HCT116 (cell line): ENCODE measurements around the gene LYST. TPM values are rescaled to one million over a fixed set of nuclear protein-coding genes. Genes with fewer than 3 reads are reported as not detected.
A peak's percentile ranks its signal among the peaks of the same experiment; 100 is the strongest.

ENCODE experiments used
- ATAC-seq: fragments of 200-7000 bp; cut with Tn5 transposase; 2 replicates; pipeline ENCODE4 v1.9.1; 2020; ENCODE audit warnings: mild to moderate bottlenecking, moderate library complexity
- BruUV-seq: library from RNA; stranded (reverse); fragments of 400-500 nt; replicated peaks from 2 replicates; lab custom pipeline; 2021; lab: Mats Ljungman, UMichigan
- CTCF ChIA-PET: fragments of 300-600 bp; sonication (Branson Sonifier 250); formaldehyde crosslinking; loops from one replicate; lab custom pipeline; 2021; ENCODE audit warnings: antibody characterized with exemption; lab: Charles Lee
- POLR2A ChIA-PET: fragments of 300-600, 350-600 bp; sonication (Branson Sonifier 250); formaldehyde crosslinking; loops from one replicate; lab custom pipeline; 2021; ENCODE audit warnings: antibody characterized with exemption; lab: Charles Lee
- RAD21 ChIA-PET, 2 experiments: fragments of 300-600 bp; sonication (Branson Sonifier 250); formaldehyde crosslinking; loops; one replicate each; lab custom pipeline; 2023; ENCODE audit warnings: low total read pairs in 2 of 2; ENCODE audit not compliant: uncharacterized antibody in 2 of 2, unreplicated experiment in 2 of 2, low non-redundant PET in 1 of 2; lab: Charles Lee
- DNase-seq: peaks from one replicate; pipeline ENCODE4 v3.0.0-alpha.2; 2010; ENCODE audit warnings: low read depth, low spot score
- H2AFZ ChIP-seq: fragments of 200-600 bp; shearing (Covaris generic), sonication (generic); 2 replicates; pipeline ENCODE4 v1.6.1; 2017; ENCODE audit warnings: low read depth, mixed run types, mixed read lengths, antibody characterized with exemption, low read length; ENCODE audit not compliant: poor library complexity, severe bottlenecking
- H3K27ac ChIP-seq: 2 replicates; pipeline ENCODE4 v1.5.1; 2012; ENCODE audit warnings: low read depth, low read length
- H3K27me3 ChIP-seq: fragments of 200-600 bp; sonication (generic); 2 replicates; pipeline ENCODE4 v1.6.1; 2016; ENCODE audit warnings: mixed run types, low read length, mixed read lengths; ENCODE audit not compliant: insufficient read depth
- H3K36me3 ChIP-seq, 2 experiments: fragments of 200-500 bp in 1 of 2; fragments of 200-600 bp in 1 of 2; sonication (Bioruptor generic) in 1 of 2; sonication (generic) in 1 of 2; 2 replicates each; pipeline versions ENCODE4 v1.5.1 to v1.6.1; 2014 to 2016; ENCODE audit warnings: low read length in 2 of 2, inconsistent platforms in 1 of 2, mixed read lengths in 1 of 2, mixed run types in 1 of 2; ENCODE audit not compliant: insufficient read depth in 2 of 2, control insufficient read depth in 1 of 2
- H3K4me1 ChIP-seq, 2 experiments: fragments of 200-600 bp in 1 of 2; sonication (generic) in 1 of 2; 2 replicates each; pipeline versions ENCODE4 v1.5.1 to v1.6.1; 2012 to 2017; ENCODE audit warnings: low read length in 2 of 2, inconsistent platforms in 1 of 2, mild to moderate bottlenecking in 1 of 2, mixed read lengths in 1 of 2, mixed run types in 1 of 2, moderate library complexity in 1 of 2; ENCODE audit not compliant: insufficient read depth in 2 of 2, control insufficient read depth in 1 of 2
- H3K4me2 ChIP-seq: fragments of 200-600 bp; sonication (generic); 2 replicates; pipeline ENCODE4 v1.6.1; 2017; ENCODE audit warnings: mixed run types, low read length, mixed read lengths
- H3K4me3 ChIP-seq, 2 experiments: fragments of 200-600 bp in 1 of 2; sonication (generic) in 1 of 2; replicated peaks in 1 of 2; 2 replicates each; pipeline ENCODE4 v1.5.1; 2011 to 2016; ENCODE audit warnings: low read length in 2 of 2, control low read depth in 1 of 2, low read depth in 1 of 2, mild to moderate bottlenecking in 1 of 2, mixed read lengths in 1 of 2, mixed run types in 1 of 2
- H3K79me2 ChIP-seq: fragments of 200-600 bp; sonication (generic); 2 replicates; pipeline ENCODE4 v1.6.1; 2017; ENCODE audit warnings: mild to moderate bottlenecking, mixed run types, low read length, moderate library complexity, mixed read lengths; ENCODE audit not compliant: insufficient read depth
- H3K9ac ChIP-seq: fragments of 200-600 bp; sonication (generic); 2 replicates; pipeline ENCODE4 v1.6.1; 2016; ENCODE audit warnings: low read length, mixed read lengths
- H3K9me2 ChIP-seq: fragments of 200-600 bp; sonication (generic), shearing (Covaris generic); 2 replicates; pipeline ENCODE4 v1.6.1; 2017; ENCODE audit warnings: mixed run types, mild to moderate bottlenecking, moderate library complexity; ENCODE audit not compliant: insufficient read depth
- H3K9me3 ChIP-seq, 2 experiments: fragments of 200-500 bp in 1 of 2; fragments of 200-600 bp in 1 of 2; sonication (Bioruptor generic) in 1 of 2; sonication (generic) in 1 of 2; 2 replicates each; pipeline ENCODE4 v1.6.1; 2014 to 2017; ENCODE audit warnings: low read length in 2 of 2, mixed read lengths in 2 of 2, inconsistent platforms in 1 of 2, low read depth in 1 of 2, mild to moderate bottlenecking in 1 of 2, mixed run types in 1 of 2, moderate library complexity in 1 of 2; ENCODE audit not compliant: control insufficient read depth in 1 of 2, insufficient read depth in 1 of 2
- H4K20me1 ChIP-seq: fragments of 200-600 bp; sonication (generic), shearing (Covaris generic); 2 replicates; pipeline ENCODE4 v1.6.1; 2017; ENCODE audit warnings: mixed run types, mild to moderate bottlenecking, moderate library complexity; ENCODE audit not compliant: insufficient read depth
- CBX3 ChIP-seq: IDR thresholded peaks from 2 replicates; pipeline ENCODE4 v1.6.1; 2012; ENCODE audit warnings: low read depth
- ELF1 ChIP-seq: IDR thresholded peaks from 2 replicates; pipeline ENCODE4 v1.6.1; 2012; ENCODE audit warnings: low read depth, borderline replicate concordance
- EZH2 ChIP-seq: fragments of 200-600 bp; sonication (generic); IDR thresholded peaks from 2 replicates; pipeline ENCODE4 v1.6.1; 2017; ENCODE audit warnings: antibody characterized with exemption, mixed run types
- EZH2phosphoT487 ChIP-seq: fragments of 200-600 bp; IDR thresholded peaks from 2 replicates; pipeline ENCODE4 v1.6.1; 2018; ENCODE audit warnings: antibody characterized with exemption, borderline replicate concordance
- POLR2A ChIP-seq: IDR thresholded peaks from 2 replicates; pipeline ENCODE4 v1.7.0; 2011; ENCODE audit warnings: borderline replicate concordance; ENCODE audit not compliant: insufficient read depth, insufficient read length; ENCODE audit errors: extremely low read depth
- RAD21 ChIP-seq: IDR thresholded peaks from 2 replicates; pipeline ENCODE4 v1.6.1; 2012; ENCODE audit warnings: low read depth, mild to moderate bottlenecking
- SIN3A ChIP-seq: IDR thresholded peaks from 2 replicates; pipeline ENCODE4 v1.6.1; 2012; ENCODE audit warnings: low read depth
- SP1 ChIP-seq: IDR thresholded peaks from 2 replicates; pipeline ENCODE4 v1.6.1; 2012; ENCODE audit warnings: low read depth
- SRF ChIP-seq: IDR thresholded peaks from 2 replicates; pipeline ENCODE4 v1.6.1; 2012; ENCODE audit warnings: low read depth
- YY1 ChIP-seq: IDR thresholded peaks from 2 replicates; pipeline ENCODE4 v1.6.1; 2011; ENCODE audit warnings: low read length, low read depth, moderate library complexity, mild to moderate bottlenecking; ENCODE audit not compliant: insufficient replicate concordance; ENCODE audit errors: extremely low read depth
- intact Hi-C: fragments of 100-400 bp; cut with micrococcal nuclease; formaldehyde crosslinking; loops from 2 replicates; pipeline ENCODE4 v1.10.0; 2022
- total RNA-seq: library from RNA; stranded (reverse); gene quantifications from one replicate; pipeline ENCODE4 v1.2.1, GENCODE V29; 2021; ENCODE audit not compliant: unreplicated experiment
- TF ChIP-seq, protein P1 (sequence below): IDR thresholded peaks from 2 replicates; pipeline ENCODE4 v1.6.1; 2012; ENCODE audit warnings: low read depth
- TF ChIP-seq, protein P2 (sequence below): IDR thresholded peaks from 2 replicates; pipeline ENCODE4 v1.6.1; 2011; ENCODE audit warnings: mild to moderate bottlenecking, low read length, moderate library complexity; ENCODE audit not compliant: insufficient replicate concordance; ENCODE audit errors: extremely low read depth

LYST gene
- total RNA-seq, 1 experiment from 2014 or later: 6.6 TPM

DNA sequence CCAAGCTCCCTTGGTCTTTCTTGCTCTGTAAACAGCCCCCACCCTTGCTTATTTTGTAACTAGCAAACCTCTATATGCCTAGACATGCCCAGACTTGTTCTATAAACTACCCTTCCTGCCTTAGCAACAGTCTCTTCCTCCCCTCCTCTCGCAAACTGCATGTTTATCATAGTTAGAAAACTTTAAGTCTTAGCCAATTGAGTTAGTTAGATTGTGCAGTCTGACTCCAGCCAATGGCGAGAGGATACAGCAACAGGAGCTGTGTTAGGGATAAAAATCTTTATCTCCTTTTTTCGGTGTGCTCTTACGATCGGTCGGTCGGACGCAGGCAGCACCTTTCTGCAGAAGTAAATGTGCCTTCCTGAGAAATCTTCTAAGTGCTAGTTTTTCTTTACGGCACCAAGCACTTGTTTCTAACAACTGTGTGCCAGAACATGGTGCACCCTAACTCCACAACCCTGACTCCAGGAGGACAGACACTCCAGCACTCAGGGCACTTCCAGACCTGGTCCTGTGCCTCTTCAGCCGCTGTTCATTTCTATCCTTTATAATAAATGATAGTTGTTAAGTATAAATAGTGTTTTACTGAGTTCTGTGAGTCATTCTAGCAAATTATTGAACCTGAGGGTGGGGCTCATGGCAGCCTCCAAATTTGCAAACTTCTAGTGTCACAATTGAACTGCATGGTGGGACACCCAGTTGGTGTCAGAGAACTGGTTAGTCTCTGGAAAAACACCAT lies 191.4 kb downstream of the LYST start:
- Histone ChIP-seq H3K27ac (no peak overlapping the region), H3K27me3 (no peaks in the 10 kb centered on the region), H4K20me1 (no peaks in the 10 kb centered on the region), H3K9me2 (no peaks in the 10 kb centered on the region), H3K4me2 (no peak overlapping the region), H3K9me3 (peaks cover 9 to 11% of the 10 kb centered on the region in 2 experiments; a peak in 3 of 4 replicates), H3K4me3 (no peak overlapping the region), H3K36me3 (0 out of 4 replicates have a peak, but pooled peaks cover 0 to 3% of the 10 kb centered on the region in 2 experiments), H3K9ac (no peak overlapping the region), H3K79me2 (no peaks in the 10 kb centered on the region), H2AFZ (no peak overlapping the region), H3K4me1 (no peaks in the 10 kb centered on the region)
- no TSS peak for BruUV-seq
- CTCF ChIA-PET: no interaction called here
- POLR2A ChIA-PET: no interaction called here
- intact Hi-C loops: no loop called here
- TF ChIP-seq SIN3A: no peak
- no peak for TF ChIP-seq EZH2phosphoT487
- no peak for TF ChIP-seq SRF
- no peak for TF ChIP-seq RAD21
- TF ChIP-seq SP1: no peak
- TF ChIP-seq CBX3: peak; percentile 23; the same call in 1 of the 2 replicates
- no peak for TF ChIP-seq POLR2A
- no peak for ATAC-seq
- DNase-seq: no peak
- RAD21 ChIA-PET: no interaction called here

DNA sequence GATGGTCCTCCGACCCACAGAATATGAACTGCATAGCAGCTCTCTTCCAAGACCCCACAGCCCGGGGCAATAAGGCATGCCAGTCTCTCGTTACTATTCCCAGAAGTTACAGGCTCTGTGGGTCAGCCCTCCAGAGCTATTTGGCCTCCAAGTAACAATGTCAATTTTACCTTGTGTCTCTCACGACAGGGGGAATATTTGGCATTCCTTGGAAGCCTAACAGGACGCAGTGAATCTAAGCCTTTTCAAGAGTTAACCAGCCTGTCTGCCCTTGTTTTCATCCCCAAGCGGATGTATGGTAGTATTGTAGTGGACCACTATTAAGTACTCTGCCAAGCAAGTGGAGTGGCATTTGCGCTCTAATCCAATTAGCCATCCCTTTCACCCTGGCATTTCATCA lies 192.7 kb downstream of the LYST start:
- no TSS peak for BruUV-seq
- RAD21 ChIA-PET: no interaction called here
- Histone ChIP-seq H3K9me2 (no peaks in the 10 kb centered on the region), H3K27me3 (no peaks in the 10 kb centered on the region), H4K20me1 (no peaks in the 10 kb centered on the region), H2AFZ (no peak overlapping the region), H3K4me2 (no peak overlapping the region), H3K36me3 (0 out of 4 replicates have a peak, but pooled peaks cover 0 to 7% of the 10 kb centered on the region in 2 experiments), H3K4me1 (no peaks in the 10 kb centered on the region), H3K27ac (no peak overlapping the region), H3K9me3 (peaks cover 19 to 25% of the 10 kb centered on the region in 2 experiments; a peak in 3 of 4 replicates), H3K9ac (no peak overlapping the region), H3K4me3 (no peak overlapping the region), H3K79me2 (no peaks in the 10 kb centered on the region)
- DNase-seq: no peak
- CTCF ChIA-PET: no interaction called here
- POLR2A ChIA-PET: no interaction called here
- ATAC-seq: no peak
- intact Hi-C loops: no loop called here
- no peak for TF ChIP-seq EZH2
- TF ChIP-seq RAD21: no peak
- TF ChIP-seq, protein P1, sequence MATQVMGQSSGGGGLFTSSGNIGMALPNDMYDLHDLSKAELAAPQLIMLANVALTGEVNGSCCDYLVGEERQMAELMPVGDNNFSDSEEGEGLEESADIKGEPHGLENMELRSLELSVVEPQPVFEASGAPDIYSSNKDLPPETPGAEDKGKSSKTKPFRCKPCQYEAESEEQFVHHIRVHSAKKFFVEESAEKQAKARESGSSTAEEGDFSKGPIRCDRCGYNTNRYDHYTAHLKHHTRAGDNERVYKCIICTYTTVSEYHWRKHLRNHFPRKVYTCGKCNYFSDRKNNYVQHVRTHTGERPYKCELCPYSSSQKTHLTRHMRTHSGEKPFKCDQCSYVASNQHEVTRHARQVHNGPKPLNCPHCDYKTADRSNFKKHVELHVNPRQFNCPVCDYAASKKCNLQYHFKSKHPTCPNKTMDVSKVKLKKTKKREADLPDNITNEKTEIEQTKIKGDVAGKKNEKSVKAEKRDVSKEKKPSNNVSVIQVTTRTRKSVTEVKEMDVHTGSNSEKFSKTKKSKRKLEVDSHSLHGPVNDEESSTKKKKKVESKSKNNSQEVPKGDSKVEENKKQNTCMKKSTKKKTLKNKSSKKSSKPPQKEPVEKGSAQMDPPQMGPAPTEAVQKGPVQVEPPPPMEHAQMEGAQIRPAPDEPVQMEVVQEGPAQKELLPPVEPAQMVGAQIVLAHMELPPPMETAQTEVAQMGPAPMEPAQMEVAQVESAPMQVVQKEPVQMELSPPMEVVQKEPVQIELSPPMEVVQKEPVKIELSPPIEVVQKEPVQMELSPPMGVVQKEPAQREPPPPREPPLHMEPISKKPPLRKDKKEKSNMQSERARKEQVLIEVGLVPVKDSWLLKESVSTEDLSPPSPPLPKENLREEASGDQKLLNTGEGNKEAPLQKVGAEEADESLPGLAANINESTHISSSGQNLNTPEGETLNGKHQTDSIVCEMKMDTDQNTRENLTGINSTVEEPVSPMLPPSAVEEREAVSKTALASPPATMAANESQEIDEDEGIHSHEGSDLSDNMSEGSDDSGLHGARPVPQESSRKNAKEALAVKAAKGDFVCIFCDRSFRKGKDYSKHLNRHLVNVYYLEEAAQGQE: no peak
- TF ChIP-seq ELF1: no peak
- TF ChIP-seq YY1: no peak
- TF ChIP-seq, protein P2, sequence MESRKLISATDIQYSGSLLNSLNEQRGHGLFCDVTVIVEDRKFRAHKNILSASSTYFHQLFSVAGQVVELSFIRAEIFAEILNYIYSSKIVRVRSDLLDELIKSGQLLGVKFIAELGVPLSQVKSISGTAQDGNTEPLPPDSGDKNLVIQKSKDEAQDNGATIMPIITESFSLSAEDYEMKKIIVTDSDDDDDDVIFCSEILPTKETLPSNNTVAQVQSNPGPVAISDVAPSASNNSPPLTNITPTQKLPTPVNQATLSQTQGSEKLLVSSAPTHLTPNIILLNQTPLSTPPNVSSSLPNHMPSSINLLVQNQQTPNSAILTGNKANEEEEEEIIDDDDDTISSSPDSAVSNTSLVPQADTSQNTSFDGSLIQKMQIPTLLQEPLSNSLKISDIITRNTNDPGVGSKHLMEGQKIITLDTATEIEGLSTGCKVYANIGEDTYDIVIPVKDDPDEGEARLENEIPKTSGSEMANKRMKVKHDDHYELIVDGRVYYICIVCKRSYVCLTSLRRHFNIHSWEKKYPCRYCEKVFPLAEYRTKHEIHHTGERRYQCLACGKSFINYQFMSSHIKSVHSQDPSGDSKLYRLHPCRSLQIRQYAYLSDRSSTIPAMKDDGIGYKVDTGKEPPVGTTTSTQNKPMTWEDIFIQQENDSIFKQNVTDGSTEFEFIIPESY: no peak
